Heart left ventricle (tissue), 13 donors: Measurements from ENCODE around the gene MYL7.

Source experiments
- CTCF ChIP-seq, 12 donors: fragments of 200-600 bp; sonication (generic) in 4 of 12; IDR thresholded peaks; one replicate each; pipeline versions ENCODE4 v1.5.0 to v1.8.0; 2018 to 2022; ENCODE audit warnings: antibody characterized with exemption in 12 of 12, mild to moderate bottlenecking in 5 of 12
- POLR2A ChIP-seq, 2 donors: fragments of 450-650 bp; IDR thresholded peaks; one replicate each; pipeline ENCODE4 v1.6.1; 2017; ENCODE audit warnings: antibody characterized with exemption in 2 of 2, mild to moderate bottlenecking in 2 of 2, moderate library complexity in 2 of 2
- donor health status: ischemic (EF 13 %, LVEDD 7.1; RV severe dilation, severe dysfunction).
- donor health status: DM: no; HTN: yes; CAD: no.
- donor health status: DM: no; HTN: no; CAD: no.
- donor health status: ischemic (EF 25% LVEDD 6.9; RV normal size, moderate dysfunction).
- donor health status: ischemic (EF 25% LVEDD 5.7; RV mildly dilated, moderate dysfunction).
- donor health status: ischemic (EF 35%, LVEDD 5.7; RV mildly dilated, moderate dysfunction).
- donor health status: nonischemic (EF 11% LVEDD 7.7; RV severe dilation, severe dysfunction).
- donor health status: DM: yes; HTN: yes; CAD: no.
- donor health status: PGD.
- donor health status: ischemic (EF 29% LVEDD 5.4; RV normal size, mild dysfunction).
- donor health status: nonischemic (EF 23%, LVEDD 6.1; RV moderate dilation, normal function).

GRCh38 chr7:44180631-44181030 lies 39.5 kb upstream of the MYL7 start:
- TF ChIP-seq CTCF (IDR thresholded peaks at IDR 0.05) = no peak
- no peak for TF ChIP-seq POLR2A (IDR thresholded peaks at IDR 0.05)
